ENCODE results near the gene BNIPL. TPM values are rescaled to one million over a fixed set of nuclear protein-coding genes. Genes with fewer than 3 reads are reported as not detected.
A peak's percentile ranks its signal among the peaks of the same experiment; 100 is the strongest.

BNIPL gene
- polyA plus RNA-seq, 1 donor (not counting 4 experiments of a cell fraction or from before 2014, with no cell fraction given) = 9.8 TPM

DNA sequence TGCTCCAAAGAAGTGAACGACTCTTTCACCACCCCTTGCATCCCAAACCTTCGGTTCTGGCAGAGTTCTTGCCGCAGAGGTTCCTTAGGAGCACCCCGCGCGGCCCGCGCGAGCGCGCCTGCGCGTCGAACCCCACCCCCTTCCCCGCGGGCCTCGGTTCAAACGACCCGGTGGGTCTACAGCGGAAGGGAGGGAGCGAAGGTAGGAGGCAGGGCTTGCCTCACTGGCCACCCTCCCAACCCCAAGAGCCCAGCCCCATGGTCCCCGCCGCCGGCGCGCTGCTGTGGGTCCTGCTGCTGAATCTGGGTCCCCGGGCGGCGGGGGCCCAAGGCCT lies 11.2 kb downstream of the BNIPL start, which contains the start of gene C1orf56:
C1orf56 (plus strand) TSS at position 161 of the 334 bp plus-strand sequence; CDS start at position 258, 97 bp downstream.
- peaks cover 2% of the 10 kb centered on the region for H4K20me1 ChIP-seq (ENCODE audit: control insufficient read depth, extremely low read depth, insufficient read depth, low read length)
- H3K27ac ChIP-seq (ENCODE audit: control insufficient read depth, insufficient read depth, low read length) = peak within 1 kb of the TSS; percentile 51
- H3K4me2 ChIP-seq (ENCODE audit: control insufficient read depth, extremely low read depth, insufficient read depth, low read depth, low read length) = peak within 1 kb of the TSS; percentile 98
- DNase-seq (ENCODE audit: low read depth, low spot score) = no peak
- dilution Hi-C loops (cut with MboI; ENCODE audit: extremely low pct_ligation_motif_present, low sequenced_read_pairs) = no loop called here
- H3K9ac ChIP-seq (ENCODE audit: control insufficient read depth, extremely low read depth, insufficient read depth, low read length) = peak within 1 kb of the TSS; percentile 70
- peaks cover 14% of the 10 kb centered on the region for H3K4me1 ChIP-seq (ENCODE audit: control insufficient read depth, extremely low read depth, insufficient read depth, low read length)
- H3K79me2 ChIP-seq (ENCODE audit: control insufficient read depth, insufficient read depth, low read length) = no peaks in the 10 kb centered on the region
- no peaks in the 10 kb centered on the region for H3K9me3 ChIP-seq (ENCODE audit: control insufficient read depth, low read depth, low read length)
- peak within 1 kb of the TSS; percentile 48 to 84 (median 79) for H3K4me3 ChIP-seq (ENCODE audit: control insufficient read depth in 2 of 3, extremely low read depth in 1 of 3, insufficient read depth in 2 of 3, low read depth in 1 of 3, low read length in 3 of 3)
- peaks cover 12% of the 10 kb centered on the region in 2 experiments for H3K36me3 ChIP-seq (ENCODE audit: control insufficient read depth in 2 of 2, extremely low read depth in 1 of 2, insufficient read depth in 2 of 2, low read length in 2 of 2)
- H2AFZ ChIP-seq (ENCODE audit: control insufficient read depth, low read length) = peak within 1 kb of the TSS; percentile 91
- no peaks in the 10 kb centered on the region for H3K9me1 ChIP-seq (ENCODE audit: control insufficient read depth, extremely low read depth, insufficient read depth, low read length)
- TF ChIP-seq, protein P1, sequence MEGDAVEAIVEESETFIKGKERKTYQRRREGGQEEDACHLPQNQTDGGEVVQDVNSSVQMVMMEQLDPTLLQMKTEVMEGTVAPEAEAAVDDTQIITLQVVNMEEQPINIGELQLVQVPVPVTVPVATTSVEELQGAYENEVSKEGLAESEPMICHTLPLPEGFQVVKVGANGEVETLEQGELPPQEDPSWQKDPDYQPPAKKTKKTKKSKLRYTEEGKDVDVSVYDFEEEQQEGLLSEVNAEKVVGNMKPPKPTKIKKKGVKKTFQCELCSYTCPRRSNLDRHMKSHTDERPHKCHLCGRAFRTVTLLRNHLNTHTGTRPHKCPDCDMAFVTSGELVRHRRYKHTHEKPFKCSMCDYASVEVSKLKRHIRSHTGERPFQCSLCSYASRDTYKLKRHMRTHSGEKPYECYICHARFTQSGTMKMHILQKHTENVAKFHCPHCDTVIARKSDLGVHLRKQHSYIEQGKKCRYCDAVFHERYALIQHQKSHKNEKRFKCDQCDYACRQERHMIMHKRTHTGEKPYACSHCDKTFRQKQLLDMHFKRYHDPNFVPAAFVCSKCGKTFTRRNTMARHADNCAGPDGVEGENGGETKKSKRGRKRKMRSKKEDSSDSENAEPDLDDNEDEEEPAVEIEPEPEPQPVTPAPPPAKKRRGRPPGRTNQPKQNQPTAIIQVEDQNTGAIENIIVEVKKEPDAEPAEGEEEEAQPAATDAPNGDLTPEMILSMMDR (optimal IDR thresholded peaks at IDR 0.05 in 1 of 3, IDR thresholded peaks at IDR 0.05 in 1 of 3, conservative IDR thresholded peaks at IDR 0.05 in 1 of 3; ENCODE audit: extremely low read depth in 1 of 3, insufficient read depth in 2 of 3, low read length in 3 of 3) = no peak
- no peak for TF ChIP-seq EZH2 (IDR thresholded peaks at IDR 0.05; ENCODE audit: low read length)
- FAIRE-seq = no peak
- H3K27me3 ChIP-seq (ENCODE audit: control insufficient read depth, extremely low read depth, insufficient read depth, low read length) = no peaks in the 10 kb centered on the region

DNA sequence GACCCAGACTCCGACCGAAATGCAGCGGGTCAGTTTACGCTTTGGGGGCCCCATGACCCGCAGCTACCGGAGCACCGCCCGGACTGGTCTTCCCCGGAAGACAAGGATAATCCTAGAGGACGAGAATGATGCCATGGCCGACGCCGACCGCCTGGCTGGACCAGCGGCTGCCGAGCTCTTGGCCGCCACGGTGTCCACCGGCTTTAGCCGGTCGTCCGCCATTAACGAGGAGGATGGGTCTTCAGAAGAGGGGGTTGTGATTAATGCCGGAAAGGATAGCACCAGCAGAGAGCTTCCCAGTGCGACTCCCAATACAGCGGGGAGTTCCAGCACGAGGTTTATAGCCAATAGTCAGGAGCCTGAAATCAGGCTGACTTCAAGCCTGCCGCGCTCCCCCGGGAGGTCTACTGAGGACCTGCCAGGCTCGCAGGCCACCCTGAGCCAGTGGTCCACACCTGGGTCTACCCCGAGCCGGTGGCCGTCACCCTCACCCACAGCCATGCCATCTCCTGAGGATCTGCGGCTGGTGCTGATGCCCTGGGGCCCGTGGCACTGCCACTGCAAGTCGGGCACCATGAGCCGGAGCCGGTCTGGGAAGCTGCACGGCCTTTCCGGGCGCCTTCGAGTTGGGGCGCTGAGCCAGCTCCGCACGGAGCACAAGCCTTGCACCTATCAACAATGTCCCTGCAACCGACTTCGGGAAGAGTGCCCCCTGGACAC lies 11.7 kb downstream of the BNIPL start:
- dilution Hi-C loops (cut with MboI; ENCODE audit: extremely low pct_ligation_motif_present, low sequenced_read_pairs) = no loop called here

More for the DNA sequence above, 11.7 kb downstream of the BNIPL start:
- Histone ChIP-seq H4K20me1 (ENCODE audit: control insufficient read depth, extremely low read depth, insufficient read depth, low read length) (peaks cover 2% of the 10 kb centered on the region), H3K9me3 (ENCODE audit: control insufficient read depth, low read depth, low read length) (no peaks in the 10 kb centered on the region), H3K36me3 (ENCODE audit: control insufficient read depth in 2 of 2, extremely low read depth in 1 of 2, insufficient read depth in 2 of 2, low read length in 2 of 2) (peaks cover 15 to 17% of the 10 kb centered on the region in 2 experiments), H3K9me1 (ENCODE audit: control insufficient read depth, extremely low read depth, insufficient read depth, low read length) (no peaks in the 10 kb centered on the region), H3K4me1 (ENCODE audit: control insufficient read depth, extremely low read depth, insufficient read depth, low read length) (peaks cover 14% of the 10 kb centered on the region), H3K27me3 (ENCODE audit: control insufficient read depth, extremely low read depth, insufficient read depth, low read length) (no peaks in the 10 kb centered on the region), H3K27ac (ENCODE audit: control insufficient read depth, insufficient read depth, low read length) (peak overlapping the region; percentile 51), H2AFZ (ENCODE audit: control insufficient read depth, low read length) (peak overlapping the region; percentile 91), H3K79me2 (ENCODE audit: control insufficient read depth, insufficient read depth, low read length) (no peaks in the 10 kb centered on the region), H3K4me2 (ENCODE audit: control insufficient read depth, extremely low read depth, insufficient read depth, low read depth, low read length) (peak overlapping the region; percentile 98), H3K9ac (ENCODE audit: control insufficient read depth, extremely low read depth, insufficient read depth, low read length) (peak overlapping the region; percentile 70), H3K4me3 (ENCODE audit: control insufficient read depth in 2 of 3, extremely low read depth in 1 of 3, insufficient read depth in 2 of 3, low read depth in 1 of 3, low read length in 3 of 3) (peak overlapping the region; percentile 48 to 84 (median 79))
- DNase-seq (ENCODE audit: low read depth, low spot score) (no peak), FAIRE-seq (no peak)
- TF ChIP-seq, protein P1 (optimal IDR thresholded peaks at IDR 0.05 in 1 of 3, IDR thresholded peaks at IDR 0.05 in 1 of 3, conservative IDR thresholded peaks at IDR 0.05 in 1 of 3; ENCODE audit: extremely low read depth in 1 of 3, insufficient read depth in 2 of 3, low read length in 3 of 3) = peak; percentile 33 to 72 (median 56)
- no peak for TF ChIP-seq EZH2 (IDR thresholded peaks at IDR 0.05; ENCODE audit: low read length)

All from keratinocyte (primary cell).